ENCODE data around the gene PRDM15. TPM values are rescaled to one million over a fixed set of nuclear protein-coding genes. Genes with fewer than 3 reads are reported as not detected.

PRDM15 gene
- total and polyA plus RNA-seq, 7 experiments from 2014 or later, result 1.3 to 20.1 (median 15.1) TPM

DNA sequence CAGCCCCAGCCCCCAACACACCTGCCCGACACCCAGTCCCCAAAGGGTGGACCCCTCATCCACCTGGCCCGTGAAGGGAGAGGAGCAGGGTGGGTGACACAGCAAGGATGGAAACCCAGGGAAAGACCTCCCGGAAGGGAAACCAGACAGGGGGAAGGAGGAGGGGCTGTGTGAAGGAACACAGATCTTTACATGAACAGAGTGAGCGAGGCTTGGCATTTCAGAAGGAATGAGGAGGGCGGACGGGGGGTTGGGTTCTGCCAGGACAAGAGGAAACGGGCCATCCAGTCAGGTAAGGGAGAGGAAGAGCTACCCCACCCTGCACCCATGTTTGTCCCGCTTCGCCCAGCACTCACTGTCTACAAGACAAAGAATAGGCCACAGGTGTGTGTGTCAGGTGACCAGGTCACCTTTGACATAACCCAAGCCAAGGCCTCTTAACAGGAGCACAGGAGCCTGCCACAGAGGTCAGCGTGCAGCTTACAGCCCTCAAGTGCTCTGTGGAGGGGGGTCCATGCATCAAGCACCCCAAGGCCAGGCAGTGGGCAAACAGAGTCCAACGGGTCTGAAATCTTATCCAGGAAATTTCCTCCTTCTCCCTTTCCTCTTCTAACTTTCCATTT lies 18.0 kb upstream of the PRDM15 start:
- CTCF ChIA-PET, result interaction anchor here (2.1 kb wide), 1 partner anchor 220 kb away, joined by 11 read pairs; no protein-coding TSS in a partner anchor
- Mint-ChIP-seq H3K36me3 (peaks cover 8 to 20% (median 13%) of the 10 kb centered on the region in 5 donors), H3K27me3 (no peaks in the 10 kb centered on the region), H3K4me3 (no peak overlapping the region), H3K9me3 (no peaks in the 10 kb centered on the region), H3K4me1 (peaks cover 9 to 41% (median 24%) of the 10 kb centered on the region in 7 donors), H3K27ac (no peak overlapping the region)
- intact Hi-C loops (cut with micrococcal nuclease), result loop anchor here in 1 of 2 donors (2.0 to 5.0 kb wide), 3 partner anchors 30 to 165 kb away; no protein-coding TSS in a partner anchor
- Histone ChIP-seq H3K9me3 (ENCODE audit: control insufficient read depth in 2 of 3, low read length in 3 of 3) (no peaks in the 10 kb centered on the region), H3K27ac (ENCODE audit: low read depth, low read length) (no peak overlapping the region), H3K27me3 (ENCODE audit: control insufficient read depth in 2 of 2, insufficient read depth in 2 of 2, low read length in 2 of 2) (no peaks in the 10 kb centered on the region), H3K36me3 (ENCODE audit: control insufficient read depth in 2 of 3, insufficient read depth in 3 of 3, low read length in 3 of 3) (peaks cover 0 to 6% (median 0%) of the 10 kb centered on the region in 3 experiments), H3K4me3 (ENCODE audit: low read length) (no peak overlapping the region), H3K4me1 (ENCODE audit: control insufficient read depth in 2 of 2, insufficient read depth in 2 of 2, low read length in 2 of 2) (peaks cover 4 to 16% of the 10 kb centered on the region in 2 donors)
- ATAC-seq (no peak), DNase-seq (no peak)
- POLR2A ChIA-PET, result no interaction called here

DNA sequence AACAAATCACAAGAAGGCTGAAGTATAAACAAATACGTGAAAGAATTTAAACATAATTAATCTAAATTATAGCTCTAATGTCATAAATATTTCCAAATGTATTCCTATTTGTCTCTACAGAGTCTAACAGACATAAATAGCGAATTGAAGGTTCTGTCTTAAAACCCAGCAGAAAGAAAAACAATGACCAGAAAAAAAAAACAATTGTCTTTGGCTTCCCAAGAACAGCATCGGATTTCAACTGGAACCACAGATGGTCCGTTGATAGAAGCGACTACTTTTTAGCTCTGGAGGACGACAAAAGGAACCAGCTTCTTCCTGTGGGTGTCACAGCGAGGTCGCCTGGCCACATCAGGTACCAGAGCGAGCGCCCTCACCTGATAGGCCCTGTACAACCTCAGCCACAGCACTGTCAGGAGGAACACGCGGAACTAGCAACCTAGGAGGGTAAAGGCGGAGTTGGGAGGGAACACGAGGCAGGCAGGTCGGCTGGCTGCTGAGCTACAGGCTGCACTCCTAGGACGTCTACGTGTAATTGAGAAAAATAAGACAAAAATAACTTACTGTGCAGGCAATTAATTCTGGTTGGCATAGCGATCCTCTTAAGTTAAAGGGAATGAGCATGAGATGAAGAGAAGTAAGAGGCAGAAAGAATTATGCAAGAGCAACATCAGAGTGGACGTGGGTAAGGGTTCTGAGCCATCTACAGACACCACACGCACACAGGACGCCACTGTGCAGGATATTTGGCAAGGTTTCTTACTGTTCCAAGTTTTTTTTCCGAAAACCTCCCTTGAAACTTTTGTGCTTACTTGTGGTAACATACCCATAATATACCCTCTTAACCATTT lies 16.7 kb upstream of the PRDM15 start:
- H3K36me3 ChIP-seq (ENCODE audit: control insufficient read depth in 2 of 3, insufficient read depth in 3 of 3, low read length in 3 of 3), result peaks cover 0 to under 1% (median 0%) of the 10 kb centered on the region in 3 experiments
- H3K27ac ChIP-seq (ENCODE audit: low read depth, low read length), result no peak overlapping the region
- Mint-ChIP-seq H3K27ac (peak overlapping the region; percentile 34 to 91 (median 71)), H3K4me1 (peaks cover 9 to 35% (median 21%) of the 10 kb centered on the region in 7 donors), H3K36me3 (peaks cover 0 to 9% (median 3%) of the 10 kb centered on the region in 5 donors), H3K4me3 (peak overlapping the region in 8 of 10 donors; percentile 35 to 70 (median 51)), H3K27me3 (no peaks in the 10 kb centered on the region), H3K9me3 (no peaks in the 10 kb centered on the region)
- no peak overlapping the region for H3K4me3 ChIP-seq (ENCODE audit: low read length)
- intact Hi-C loops (cut with micrococcal nuclease), result loop anchor here in 1 of 2 donors (1.0 to 5.0 kb wide), 5 partner anchors 17 to 221 kb away; partner anchors contain the start of gene PRDM15
- no peaks in the 10 kb centered on the region for H3K27me3 ChIP-seq (ENCODE audit: control insufficient read depth in 2 of 2, insufficient read depth in 2 of 2, low read length in 2 of 2)
- CTCF ChIA-PET, result interaction anchor here (0.6 to 2.1 kb wide), 9 partner anchors 16 to 439 kb away, joined by 3 to 11 read pairs (median 4); no protein-coding TSS in a partner anchor
- H3K9me3 ChIP-seq (ENCODE audit: control insufficient read depth in 2 of 3, low read length in 3 of 3), result no peaks in the 10 kb centered on the region
- DNase-seq (peak in 8 of 9 donors; percentile 18 to 72 (median 58)), ATAC-seq (peak; percentile 94)
- POLR2A ChIA-PET, result interaction anchor here (0.6 to 1.5 kb wide), 5 partner anchors 17 to 222 kb away, joined by 3 to 12 read pairs (median 5); partner anchors contain the start of gene PRDM15
- peaks cover 4 to 16% of the 10 kb centered on the region in 2 donors for H3K4me1 ChIP-seq (ENCODE audit: control insufficient read depth in 2 of 2, insufficient read depth in 2 of 2, low read length in 2 of 2)

DNA sequence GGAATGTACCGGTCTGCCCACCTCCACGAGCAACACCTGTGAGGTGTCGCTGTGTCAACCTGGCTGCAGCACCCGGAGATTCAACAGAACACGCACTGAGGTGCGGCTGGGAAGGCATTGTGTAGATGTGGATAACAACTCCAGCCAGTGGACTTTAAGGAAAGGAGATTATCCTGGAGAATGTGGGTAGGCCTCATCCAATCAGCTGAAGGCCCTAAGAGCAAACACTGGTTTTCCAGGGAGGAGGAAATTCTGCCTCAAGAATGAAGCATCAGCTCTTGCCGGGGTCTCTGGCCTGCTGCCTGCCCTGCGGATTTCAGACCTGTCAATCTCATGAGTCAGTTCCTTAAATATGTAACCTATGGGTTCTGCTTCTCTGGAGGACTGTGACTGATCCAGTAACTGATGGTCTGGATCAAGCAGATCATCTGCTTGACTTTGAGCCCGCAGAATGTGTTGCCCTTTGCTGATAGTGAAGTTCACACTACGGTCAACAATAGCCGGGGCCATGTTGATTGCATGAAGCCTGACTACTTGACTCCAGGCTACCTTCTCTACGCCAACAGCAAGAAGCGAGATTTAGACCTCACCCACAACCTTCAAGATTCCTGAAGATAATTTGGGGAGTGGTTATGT lies 15.9 kb upstream of the PRDM15 start:
- ATAC-seq, result no peak
- H3K9me3 ChIP-seq (ENCODE audit: control insufficient read depth in 2 of 3, low read length in 3 of 3), result no peaks in the 10 kb centered on the region
- peaks cover 4 to 16% of the 10 kb centered on the region in 2 donors for H3K4me1 ChIP-seq (ENCODE audit: control insufficient read depth in 2 of 2, insufficient read depth in 2 of 2, low read length in 2 of 2)
- H3K36me3 ChIP-seq (ENCODE audit: control insufficient read depth in 2 of 3, insufficient read depth in 3 of 3, low read length in 3 of 3), result no peaks in the 10 kb centered on the region
- Mint-ChIP-seq H3K4me1 (peaks cover 9 to 35% (median 21%) of the 10 kb centered on the region in 7 donors), H3K9me3 (no peaks in the 10 kb centered on the region), H3K4me3 (peak overlapping the region in 1 of 10 donors; percentile 70), H3K27ac (peak overlapping the region in 2 of 9 donors; percentile 50 to 72), H3K36me3 (peaks cover 0 to 9% (median 3%) of the 10 kb centered on the region in 5 donors), H3K27me3 (no peaks in the 10 kb centered on the region)
- H3K4me3 ChIP-seq (ENCODE audit: low read length), result no peak overlapping the region
- DNase-seq, result no peak
- H3K27me3 ChIP-seq (ENCODE audit: control insufficient read depth in 2 of 2, insufficient read depth in 2 of 2, low read length in 2 of 2), result no peaks in the 10 kb centered on the region
- intact Hi-C loops (cut with micrococcal nuclease), result loop anchor here in 1 of 2 donors (1.0 to 5.0 kb wide), 2 partner anchors 16 to 167 kb away; partner anchors contain the start of gene PRDM15
- no peak overlapping the region for H3K27ac ChIP-seq (ENCODE audit: low read depth, low read length)
- ChIA-PET CTCF (interaction anchor here (0.6 to 2.1 kb wide), 6 partner anchors 15 to 222 kb away, joined by 3 to 11 read pairs (median 4); no protein-coding TSS in a partner anchor), POLR2A (interaction anchor here (0.6 to 1.5 kb wide), 5 partner anchors 16 to 223 kb away, joined by 3 to 12 read pairs (median 5); partner anchors contain the start of gene PRDM15)

DNA sequence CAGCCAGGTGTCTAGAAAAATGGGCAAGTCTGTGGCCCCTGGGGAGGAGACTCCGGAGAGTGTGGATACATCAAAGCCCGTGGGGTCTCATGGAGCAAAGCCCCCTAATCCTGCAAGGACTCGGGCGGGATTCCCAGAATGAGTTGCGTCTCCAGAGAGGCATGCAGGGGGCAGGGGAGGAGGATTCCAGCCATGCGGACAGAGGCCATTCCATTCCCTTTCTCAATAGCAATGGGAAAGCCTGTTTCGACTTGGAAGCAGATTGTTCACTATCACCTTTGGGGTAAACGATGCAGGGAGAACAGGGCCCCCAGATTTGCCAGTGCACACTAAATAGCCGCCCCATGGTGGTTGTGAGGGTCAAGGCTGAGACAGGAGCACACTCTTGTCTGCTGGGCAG lies 15.4 kb upstream of the PRDM15 start:
- ChIA-PET POLR2A (interaction anchor here (1.4 kb wide), 1 partner anchor 223 kb away, joined by 4 read pairs; no protein-coding TSS in a partner anchor), CTCF (interaction anchor here (1.2 kb wide), 1 partner anchor 37 kb away, joined by 4 read pairs; no protein-coding TSS in a partner anchor)
- no peaks in the 10 kb centered on the region for H3K27me3 ChIP-seq (ENCODE audit: control insufficient read depth in 2 of 2, insufficient read depth in 2 of 2, low read length in 2 of 2)
- ATAC-seq, result no peak
- no peaks in the 10 kb centered on the region for H3K36me3 ChIP-seq (ENCODE audit: control insufficient read depth in 2 of 3, insufficient read depth in 3 of 3, low read length in 3 of 3)
- H3K4me1 ChIP-seq (ENCODE audit: control insufficient read depth in 2 of 2, insufficient read depth in 2 of 2, low read length in 2 of 2), result peaks cover 4 to 13% of the 10 kb centered on the region in 2 donors
- H3K9me3 ChIP-seq (ENCODE audit: control insufficient read depth in 2 of 3, low read length in 3 of 3), result no peaks in the 10 kb centered on the region
- H3K4me3 ChIP-seq (ENCODE audit: low read length), result no peak overlapping the region
- intact Hi-C loops (cut with micrococcal nuclease), result no loop called here
- no peak overlapping the region for H3K27ac ChIP-seq (ENCODE audit: low read depth, low read length)
- Mint-ChIP-seq H3K9me3 (no peaks in the 10 kb centered on the region), H3K4me3 (no peak overlapping the region), H3K27me3 (no peaks in the 10 kb centered on the region), H3K27ac (no peak overlapping the region), H3K4me1 (peaks cover 9 to 31% (median 17%) of the 10 kb centered on the region in 7 donors), H3K36me3 (peaks cover 0 to 9% (median 3%) of the 10 kb centered on the region in 5 donors)
- no peak for DNase-seq

DNA sequence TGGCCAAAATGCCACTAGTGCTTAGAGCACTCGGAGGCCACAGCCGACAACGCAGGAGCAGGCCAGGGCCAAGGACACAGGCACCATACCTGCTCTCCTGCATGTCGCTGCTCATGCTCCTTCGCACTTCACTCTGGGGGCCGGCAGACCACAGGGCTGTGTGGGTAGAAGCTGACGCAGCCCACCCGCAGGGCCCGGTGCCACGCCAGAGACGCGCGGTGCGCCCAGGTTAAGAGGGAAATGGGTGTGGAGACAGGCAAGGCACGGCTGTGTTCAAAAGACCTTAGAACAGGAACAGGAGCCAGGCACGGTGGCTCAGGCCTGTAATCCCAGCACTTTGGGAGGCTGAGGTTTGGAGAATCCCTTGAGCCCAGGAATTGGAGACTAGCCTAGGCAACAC lies 13.6 kb upstream of the PRDM15 start:
- ATAC-seq (no peak), DNase-seq (no peak)
- Mint-ChIP-seq H3K36me3 (peaks cover 0 to 16% (median 3%) of the 10 kb centered on the region in 5 donors), H3K9me3 (no peaks in the 10 kb centered on the region), H3K27me3 (no peaks in the 10 kb centered on the region), H3K27ac (no peak overlapping the region), H3K4me1 (peaks cover 7 to 18% (median 11%) of the 10 kb centered on the region in 7 donors), H3K4me3 (no peak overlapping the region)
- no peak overlapping the region for H3K4me3 ChIP-seq (ENCODE audit: low read length)
- CTCF ChIA-PET, result no interaction called here
- H3K36me3 ChIP-seq (ENCODE audit: control insufficient read depth in 2 of 3, insufficient read depth in 3 of 3, low read length in 3 of 3), result peaks cover 0 to 6% (median 0%) of the 10 kb centered on the region in 3 experiments
- no peaks in the 10 kb centered on the region for H3K9me3 ChIP-seq (ENCODE audit: control insufficient read depth in 2 of 3, low read length in 3 of 3)
- H3K27me3 ChIP-seq (ENCODE audit: control insufficient read depth in 2 of 2, insufficient read depth in 2 of 2, low read length in 2 of 2), result no peaks in the 10 kb centered on the region
- H3K4me1 ChIP-seq (ENCODE audit: control insufficient read depth in 2 of 2, insufficient read depth in 2 of 2, low read length in 2 of 2), result peaks cover 4 to 13% of the 10 kb centered on the region in 2 donors
- POLR2A ChIA-PET, result no interaction called here
- H3K27ac ChIP-seq (ENCODE audit: low read depth, low read length), result no peak overlapping the region
- intact Hi-C loops (cut with micrococcal nuclease), result no loop called here

DNA sequence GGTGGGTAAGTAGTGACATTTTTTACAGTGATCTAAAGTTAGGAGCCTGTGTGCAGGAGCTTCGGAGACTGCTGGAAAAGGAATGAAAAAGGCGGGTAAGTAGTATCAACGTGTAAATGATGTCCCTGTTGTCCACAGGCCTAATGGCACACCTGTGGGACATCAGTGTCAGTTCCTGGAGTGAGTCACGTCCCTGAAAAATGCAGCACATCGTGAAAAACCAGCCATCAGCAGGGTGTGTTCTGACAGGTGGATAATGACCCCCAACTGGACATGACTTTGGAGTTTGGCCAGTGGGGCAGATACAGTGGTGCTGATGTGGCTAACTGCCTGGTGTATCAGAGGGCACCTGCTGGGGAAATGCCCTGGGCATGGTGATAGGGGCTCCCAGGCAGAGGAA lies 12.0 kb upstream of the PRDM15 start:
- ChIA-PET POLR2A (no interaction called here), CTCF (no interaction called here)
- Mint-ChIP-seq H3K4me1 (peaks cover 6 to 11% (median 6%) of the 10 kb centered on the region in 7 donors), H3K9me3 (no peaks in the 10 kb centered on the region), H3K36me3 (peaks cover 0 to 12% (median 3%) of the 10 kb centered on the region in 5 donors), H3K4me3 (no peak overlapping the region), H3K27ac (no peak overlapping the region), H3K27me3 (no peaks in the 10 kb centered on the region)
- no peak overlapping the region for H3K27ac ChIP-seq (ENCODE audit: low read depth, low read length)
- ATAC-seq, result no peak
- intact Hi-C loops (cut with micrococcal nuclease), result no loop called here
- no peaks in the 10 kb centered on the region for H3K27me3 ChIP-seq (ENCODE audit: control insufficient read depth in 2 of 2, insufficient read depth in 2 of 2, low read length in 2 of 2)
- H3K4me3 ChIP-seq (ENCODE audit: low read length), result no peak overlapping the region
- H3K4me1 ChIP-seq (ENCODE audit: control insufficient read depth in 2 of 2, insufficient read depth in 2 of 2, low read length in 2 of 2), result peaks cover 3 to 8% of the 10 kb centered on the region in 2 donors
- peaks cover 0 to 6% (median 0%) of the 10 kb centered on the region in 3 experiments for H3K36me3 ChIP-seq (ENCODE audit: control insufficient read depth in 2 of 3, insufficient read depth in 3 of 3, low read length in 3 of 3)
- DNase-seq, result no peak
- no peaks in the 10 kb centered on the region for H3K9me3 ChIP-seq (ENCODE audit: control insufficient read depth in 2 of 3, low read length in 3 of 3)
